ENCODE results near the gene MTHFR. TPM values are rescaled to one million over a fixed set of nuclear protein-coding genes. Genes with fewer than 3 reads are reported as not detected.

The MTHFR gene
- total RNA-seq, 1 donor from 2014 or later = 35.8 TPM

DNA sequence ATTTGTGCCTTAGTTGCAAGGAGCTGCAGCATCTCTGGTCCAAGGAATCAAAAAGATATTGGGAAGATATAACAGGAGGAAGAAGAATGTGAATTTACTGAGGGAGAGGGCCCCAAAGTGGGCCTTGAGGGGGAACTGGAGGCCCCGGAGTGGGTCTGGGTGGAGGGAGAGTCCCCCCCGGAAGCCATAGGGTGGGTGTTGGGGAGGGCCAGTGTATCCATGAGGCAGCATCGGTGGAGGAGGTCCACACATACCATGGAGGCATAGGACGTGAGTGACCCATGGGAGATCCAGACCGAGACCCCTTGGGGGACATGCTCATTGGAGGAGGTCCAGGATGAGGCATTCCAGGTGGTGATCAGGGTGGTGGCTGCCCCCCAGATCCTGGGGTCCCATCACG is 44.5 kb downstream of the MTHFR start:
- DNase-seq (ENCODE audit: low spot score) = no peak

DNA sequence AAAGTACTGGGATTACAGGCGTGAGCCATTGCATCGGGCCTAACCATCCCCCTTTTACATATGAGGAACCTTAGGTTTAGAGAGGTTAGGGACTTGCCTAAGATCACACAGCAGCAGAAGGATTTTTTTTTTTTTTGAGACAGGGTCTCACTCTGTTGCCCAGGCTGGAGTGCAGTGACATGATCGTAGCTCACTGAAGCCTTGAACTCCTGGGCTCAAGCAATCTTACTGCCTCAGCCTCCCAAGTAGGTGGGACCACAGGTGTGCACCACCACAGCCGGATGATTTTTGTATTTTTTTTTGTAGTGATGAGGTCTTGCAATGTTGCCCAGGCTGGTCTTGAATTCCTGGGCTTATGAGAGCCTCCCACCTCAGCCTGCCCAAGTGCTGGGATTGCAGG is 46.0 kb downstream of the MTHFR start:
- no peak for DNase-seq (ENCODE audit: low spot score)

DNA sequence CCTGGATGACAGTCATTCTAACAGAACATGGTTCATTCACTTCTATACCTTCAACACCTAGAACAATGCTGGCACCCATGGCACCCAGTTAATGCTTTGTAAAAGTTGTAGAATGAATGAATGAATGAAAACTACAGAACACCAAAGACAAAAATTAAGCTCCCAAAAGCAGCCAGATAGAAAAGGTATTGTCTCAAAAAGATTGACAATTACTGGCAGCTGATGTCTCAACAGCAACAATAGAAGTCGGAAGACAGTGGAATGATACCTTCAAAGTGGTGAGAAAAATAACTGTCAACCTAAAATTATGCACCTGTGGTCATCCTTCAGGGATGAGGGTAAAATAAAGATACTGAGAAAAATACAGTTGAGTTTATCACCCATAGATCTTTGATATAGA is 48.7 kb downstream of the MTHFR start:
- no peak for DNase-seq (ENCODE audit: low spot score)

DNA sequence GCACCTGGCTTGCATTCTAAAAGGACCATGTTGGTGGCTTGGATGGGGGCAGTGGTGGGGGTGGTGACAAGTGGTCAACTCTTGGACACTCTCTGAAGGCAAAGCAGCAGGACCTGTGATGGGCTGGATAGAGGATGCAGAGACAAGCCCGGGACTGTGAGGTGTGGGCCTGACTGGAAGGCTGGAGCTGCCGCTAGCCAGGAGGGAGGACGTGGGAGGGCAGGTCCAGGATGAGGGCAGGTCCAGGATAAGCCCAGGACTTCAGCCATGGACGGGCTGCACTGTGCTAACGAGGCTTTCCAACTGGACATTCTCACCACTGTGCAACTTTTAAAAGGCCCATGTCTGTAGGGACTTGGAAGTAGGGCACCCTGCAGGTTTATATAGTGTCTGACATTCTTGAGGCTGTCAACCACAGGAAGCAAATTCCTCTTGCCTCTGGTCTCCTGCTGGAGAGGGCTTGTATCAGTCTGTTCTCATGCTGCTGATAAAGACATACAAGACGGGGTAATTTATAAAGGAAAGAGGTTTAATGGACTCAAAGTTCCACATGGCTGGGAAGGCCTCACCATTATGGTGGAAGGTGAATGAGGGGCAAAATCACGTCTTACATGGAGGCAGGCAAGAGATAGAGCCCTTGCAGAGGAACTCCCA is 52.1 kb downstream of the MTHFR start:
- DNase-seq (ENCODE audit: low spot score) = no peak

DNA sequence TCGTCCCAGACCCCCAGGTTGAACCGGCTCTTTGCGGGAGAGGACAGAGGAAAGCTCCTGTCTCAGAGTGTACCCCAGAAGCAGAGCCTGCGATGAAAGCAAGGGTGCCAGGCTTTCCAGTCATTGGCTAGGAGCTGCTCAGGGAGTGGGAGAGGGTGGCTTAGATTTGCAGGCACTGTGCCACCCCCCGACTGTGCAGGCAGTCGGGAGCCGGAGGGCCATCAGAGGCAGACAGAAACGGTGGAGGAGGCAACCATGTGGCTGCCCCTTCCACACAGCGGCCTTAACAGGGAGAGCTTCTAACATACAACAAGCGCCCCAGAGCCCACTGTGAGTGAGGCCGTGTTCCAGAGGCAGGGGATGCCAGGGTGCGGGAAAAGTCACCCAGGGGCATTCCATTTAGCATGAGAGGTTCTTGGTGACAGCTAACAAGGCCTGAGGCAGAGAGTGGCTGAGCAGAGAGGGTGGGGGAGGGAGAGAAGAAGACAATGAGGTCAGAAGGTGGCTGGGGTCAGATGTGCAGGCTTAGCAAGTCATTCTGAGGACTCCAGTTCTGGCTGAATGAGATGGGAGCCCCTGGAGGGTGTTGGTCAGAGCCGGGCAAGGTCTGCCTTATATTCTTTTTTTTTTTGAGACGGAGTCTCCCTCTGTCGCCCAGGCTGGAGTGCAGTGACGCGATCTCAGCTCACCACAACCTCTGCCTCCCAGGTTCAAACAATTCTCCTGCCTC is 53.2 kb downstream of the MTHFR start:
- DNase-seq (ENCODE audit: low spot score) = no peak

DNA sequence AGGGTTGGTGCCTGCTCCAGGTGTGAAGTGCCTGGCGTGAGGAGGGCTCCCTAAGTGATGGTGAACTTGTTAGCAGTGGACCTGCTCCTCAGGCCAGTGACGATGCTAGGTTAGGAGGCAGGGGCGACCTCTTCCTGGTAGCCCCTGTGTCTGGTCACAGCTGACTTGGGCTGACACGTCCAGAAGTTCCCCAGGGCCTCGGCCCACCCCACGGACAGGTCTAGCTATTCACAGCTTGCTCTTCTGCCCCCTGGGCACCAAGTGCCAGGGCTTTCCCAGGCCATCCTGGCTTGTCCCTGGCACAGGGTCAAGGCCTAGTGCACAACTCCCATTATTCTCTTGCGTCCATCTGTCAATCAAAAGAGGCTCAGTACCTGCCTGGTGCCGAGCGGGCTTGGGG is 54.7 kb downstream of the MTHFR start:
- DNase-seq (ENCODE audit: low spot score) = no peak

DNA sequence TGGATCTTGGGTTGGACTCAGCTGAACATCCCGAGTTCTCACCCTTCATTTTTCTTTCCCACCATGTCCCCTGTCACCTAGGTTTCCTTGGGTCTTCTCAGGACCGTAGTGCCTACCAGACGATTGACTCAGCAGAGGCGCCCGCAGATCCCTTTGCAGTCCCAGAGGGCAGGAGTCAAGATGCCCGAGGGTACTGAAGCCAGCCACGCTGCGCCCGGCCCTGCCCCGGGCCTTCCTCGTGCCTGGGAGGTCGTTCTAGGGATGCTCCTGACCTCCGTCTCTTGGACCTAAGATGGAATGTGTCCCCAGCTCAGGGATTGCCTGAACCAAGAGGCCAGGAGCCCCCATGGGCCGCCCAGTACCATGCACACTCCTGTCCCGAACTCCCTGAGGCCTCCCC is 55.8 kb downstream of the MTHFR start:
- no peak for DNase-seq (ENCODE audit: low spot score)

DNA sequence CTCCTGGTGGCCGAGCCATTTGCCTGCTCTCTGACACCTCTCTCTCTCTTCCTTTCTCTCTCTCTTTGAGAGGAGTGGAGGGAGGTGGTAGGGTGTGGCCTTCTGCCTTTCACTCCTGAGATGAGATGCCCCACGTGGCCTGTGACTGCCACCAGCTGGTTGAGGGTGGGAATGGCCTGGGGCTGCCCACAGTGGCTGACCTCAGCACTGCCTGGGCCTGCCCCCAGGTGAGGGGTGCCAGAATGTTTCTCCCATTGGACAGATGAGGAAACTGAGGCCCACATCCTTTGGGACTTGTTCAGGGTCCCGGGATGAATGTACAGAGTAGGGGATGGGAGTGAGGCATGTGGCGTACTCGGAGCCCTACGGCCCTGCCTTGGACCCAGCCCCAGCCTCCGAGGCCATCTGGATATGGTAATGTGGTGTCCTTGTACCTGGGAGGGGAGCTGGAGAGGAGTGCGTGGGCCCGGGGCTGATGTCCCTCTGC is 56.5 kb downstream of the MTHFR start:
- DNase-seq (ENCODE audit: low spot score) = no peak

DNA sequence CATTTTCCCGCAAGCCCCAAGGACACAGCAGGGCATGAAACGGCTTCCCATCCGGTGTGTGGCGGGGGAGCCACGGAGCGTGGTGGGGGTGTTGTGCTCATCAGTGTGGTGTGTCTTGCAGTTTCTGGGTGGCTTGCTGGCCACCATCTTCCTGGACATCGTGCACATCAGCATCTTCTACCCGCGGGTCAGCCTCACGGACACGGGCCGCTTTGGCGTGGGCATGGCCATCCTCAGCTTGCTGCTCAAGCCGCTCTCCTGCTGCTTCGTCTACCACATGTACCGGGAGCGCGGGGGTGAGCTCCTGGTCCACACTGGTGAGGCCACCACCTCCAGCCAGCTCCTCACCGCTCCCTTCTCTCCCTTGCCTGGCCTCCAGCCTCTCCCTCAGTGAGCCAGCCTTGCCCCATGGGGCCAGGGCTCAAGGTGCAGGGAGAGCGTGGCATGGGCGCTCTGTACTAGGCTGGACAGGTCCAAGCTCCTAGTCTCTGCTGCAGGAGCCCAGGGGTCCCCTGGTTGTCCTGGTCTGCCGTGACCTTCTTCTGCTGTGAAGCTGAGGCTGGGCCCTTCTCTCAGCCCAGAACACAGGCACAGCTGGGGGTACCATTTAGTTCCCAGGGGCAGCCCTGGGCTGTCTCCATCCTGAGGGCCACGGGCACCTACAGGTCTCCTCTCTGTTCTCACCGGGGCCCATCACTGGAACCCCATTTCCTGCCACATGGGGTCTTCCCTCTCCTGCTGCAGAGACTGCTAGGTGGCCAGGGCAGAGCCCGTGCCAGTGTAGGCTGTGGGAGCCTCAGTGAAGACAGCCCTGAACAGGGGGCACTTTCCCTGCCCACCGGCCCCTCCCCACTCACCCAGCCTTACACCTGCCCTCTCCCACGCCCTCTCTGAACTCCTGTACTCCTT is 57.2 kb downstream of the MTHFR start:
- no peak for DNase-seq (ENCODE audit: low spot score)

DNA sequence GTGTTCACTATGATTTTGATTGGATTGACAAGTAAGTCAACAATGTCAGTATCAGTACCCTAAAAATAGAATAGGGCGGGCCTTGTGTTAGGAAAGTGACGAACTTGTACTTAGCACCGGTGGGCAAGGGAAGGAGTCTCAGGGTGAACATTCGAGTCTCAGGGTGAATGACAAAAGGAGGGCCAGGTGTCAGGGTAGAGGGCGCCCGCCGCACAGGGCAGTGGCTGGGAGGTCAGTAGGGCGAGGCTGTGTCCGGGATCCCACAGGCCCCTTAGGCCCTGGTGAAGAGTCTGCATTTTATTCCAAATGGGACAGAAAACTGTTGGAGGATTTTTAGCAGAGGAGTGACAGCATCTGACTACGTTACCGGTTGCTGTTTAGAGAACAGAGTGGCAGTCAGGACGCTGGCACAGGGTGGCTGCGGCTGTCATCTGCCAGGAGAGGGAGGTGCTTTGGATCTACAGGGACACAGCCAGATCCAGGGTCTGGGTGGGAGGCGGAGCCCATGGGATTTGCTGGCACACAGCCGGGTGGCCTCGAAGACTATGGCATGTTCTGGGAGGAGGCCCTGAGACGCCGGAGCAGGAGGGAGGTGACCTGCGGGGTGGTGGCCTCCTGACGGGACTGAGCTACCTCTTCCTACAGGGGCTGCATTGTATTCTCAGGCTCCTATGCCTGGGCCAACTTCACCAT is 58.8 kb downstream of the MTHFR start:
- DNase-seq (ENCODE audit: low spot score) = no peak

DNA sequence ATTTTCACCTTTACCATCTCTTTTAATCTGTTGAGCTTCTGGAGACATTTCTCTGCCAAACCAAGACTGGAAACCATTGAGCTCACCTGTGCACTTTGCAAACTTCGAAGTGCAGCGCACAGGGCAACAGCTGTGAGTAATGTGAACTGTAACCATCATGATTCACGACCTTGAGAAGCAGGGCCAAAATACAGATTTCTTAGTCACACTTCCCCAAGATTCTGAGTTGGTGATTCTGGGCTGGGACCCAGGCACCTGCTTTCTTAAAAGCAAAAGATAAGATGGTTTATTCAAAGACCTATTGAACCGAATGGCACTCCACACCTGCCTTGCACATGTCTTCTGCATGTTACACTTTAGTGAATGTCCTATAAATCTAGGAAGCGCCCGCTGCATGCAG is 59.7 kb downstream of the MTHFR start:
- DNase-seq (ENCODE audit: low spot score) = no peak

DNA sequence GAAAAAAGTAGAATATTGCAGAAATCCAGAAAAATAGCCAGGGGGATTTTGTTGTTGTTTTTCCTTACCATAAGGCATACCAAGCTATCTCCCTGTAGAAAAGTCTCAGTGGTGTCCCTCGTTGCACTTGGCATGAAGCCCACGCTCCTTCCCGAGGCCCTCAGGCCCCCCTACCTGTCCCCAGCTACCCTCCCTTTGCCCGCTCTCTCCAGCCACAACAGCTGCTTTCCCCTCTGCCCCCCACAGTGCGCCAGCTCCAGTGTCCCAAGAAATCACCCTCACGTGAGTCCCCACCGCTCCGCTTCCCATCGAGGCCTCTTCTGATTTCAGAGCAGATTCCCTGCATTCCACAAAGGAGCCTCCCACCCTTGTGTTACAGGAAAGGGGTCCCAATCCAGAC is 61.5 kb downstream of the MTHFR start:
- DNase-seq (ENCODE audit: low spot score) = no peak

DNA sequence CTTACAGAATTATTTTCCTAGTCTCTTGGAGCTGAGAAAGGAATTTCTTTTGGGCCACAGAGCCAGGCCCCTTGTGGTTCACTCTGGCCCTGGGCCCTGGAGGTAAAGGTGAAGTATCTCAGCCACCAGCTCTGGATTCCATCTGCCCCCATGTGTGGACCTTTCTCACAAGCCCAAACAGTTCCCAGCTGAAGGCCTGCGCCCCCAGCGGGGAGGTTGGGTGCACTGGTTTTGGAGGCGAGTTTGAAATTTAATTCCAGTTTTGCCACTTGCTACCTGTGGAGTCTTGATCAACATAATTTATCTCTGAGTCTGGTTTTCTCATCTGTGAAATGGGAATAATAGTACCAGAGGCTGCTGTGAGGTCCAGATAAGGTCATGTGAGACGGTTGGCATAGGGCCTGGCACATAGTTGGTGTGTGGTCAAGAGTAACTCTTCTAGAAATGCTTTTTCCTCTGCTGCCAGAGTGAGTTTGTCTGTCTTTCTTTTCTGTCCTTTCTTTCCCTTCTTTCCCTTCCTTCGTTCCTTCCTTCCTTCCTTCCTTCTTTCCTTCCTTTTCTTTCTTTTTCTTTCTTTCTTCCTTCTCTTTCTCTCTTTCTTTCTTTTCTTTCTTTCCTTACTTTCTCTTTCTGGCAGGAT is 63.7 kb downstream of the MTHFR start:
- no peak for DNase-seq (ENCODE audit: low spot score)

DNA sequence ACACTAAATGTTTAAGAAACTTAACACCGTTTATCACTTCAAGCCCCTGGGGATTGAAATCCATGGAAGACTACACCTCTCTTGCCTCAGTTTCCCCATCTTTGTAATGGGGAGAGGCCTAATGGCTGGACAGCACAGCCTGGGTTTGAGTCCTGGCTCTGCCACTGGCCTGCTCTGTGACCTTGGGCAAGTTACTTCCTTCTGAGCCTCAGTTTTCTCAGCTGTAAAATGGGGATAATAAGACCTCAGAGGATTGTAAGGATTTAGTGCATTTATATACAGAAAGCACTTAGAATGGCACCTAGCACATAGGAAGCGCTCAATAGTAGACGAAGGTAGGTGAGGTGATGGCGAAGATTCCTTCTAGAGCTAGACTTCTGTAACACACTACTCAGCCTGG is 64.3 kb downstream of the MTHFR start:
- DNase-seq (ENCODE audit: low spot score) = no peak

DNA sequence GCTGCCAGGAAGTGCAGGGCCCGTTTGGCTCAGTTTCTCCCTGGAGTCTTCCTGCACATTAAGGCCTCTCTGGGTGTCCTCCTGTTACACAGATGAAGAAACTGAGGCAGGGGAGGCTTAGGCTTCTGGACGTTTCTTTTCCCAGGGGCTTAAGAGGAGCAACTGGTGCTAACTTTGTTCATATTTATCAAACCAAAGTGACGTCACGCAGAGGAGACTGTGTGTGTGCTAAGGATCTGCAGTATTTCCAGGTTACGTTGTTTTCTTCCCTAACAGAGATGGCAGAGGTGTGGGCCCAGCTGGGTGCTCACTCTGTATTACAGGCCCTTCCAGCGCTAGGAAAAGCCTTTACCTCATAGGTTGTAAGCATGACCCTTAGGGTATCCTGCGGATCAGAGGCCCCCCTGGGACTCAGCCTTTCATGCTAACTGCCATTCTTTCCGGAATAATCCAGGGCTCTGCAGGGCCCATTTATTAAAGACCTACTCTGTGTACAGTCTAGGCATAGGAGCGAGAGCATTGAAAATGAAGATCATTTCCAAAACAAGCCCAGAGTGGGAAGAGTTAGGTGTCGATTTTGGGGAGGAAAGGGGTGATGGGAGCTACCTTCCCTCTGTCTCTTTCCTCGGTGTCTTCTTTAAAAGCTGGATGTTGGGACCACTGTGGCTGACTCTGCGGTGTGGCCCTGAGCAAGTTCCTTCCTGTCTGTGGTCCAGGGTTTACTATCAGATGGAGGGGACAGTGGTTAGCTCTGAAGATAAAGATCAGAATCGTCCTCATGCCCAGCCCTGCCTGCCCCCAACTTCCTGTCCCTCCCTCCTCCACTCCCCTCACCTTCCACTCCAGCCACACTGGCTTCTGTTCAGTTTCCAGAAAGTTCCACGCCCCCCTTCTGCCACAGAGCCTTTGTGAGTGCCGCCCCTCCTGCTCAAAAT is 65.2 kb downstream of the MTHFR start:
- DNase-seq (ENCODE audit: low spot score) = no peak

DNA sequence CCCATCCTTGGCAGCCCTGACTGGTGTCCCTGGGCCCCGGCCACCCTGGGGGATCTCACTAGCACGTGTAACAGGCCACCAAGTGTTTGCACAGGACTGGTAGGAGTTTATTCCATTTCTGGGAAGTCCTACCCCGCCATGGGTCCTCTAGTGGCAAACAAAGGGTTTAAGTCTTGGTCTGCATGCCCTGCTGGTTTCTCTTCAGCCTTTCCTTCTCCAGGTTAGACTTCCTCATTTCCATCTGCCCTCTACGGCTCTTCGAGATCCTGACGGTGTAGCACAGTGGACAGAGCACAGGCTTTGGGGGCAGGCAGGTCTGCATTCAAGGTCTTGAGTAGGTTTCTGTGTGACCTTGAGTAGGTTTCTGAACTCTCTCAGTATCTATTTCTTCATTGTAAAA is 67.0 kb downstream of the MTHFR start:
- no peak for DNase-seq (ENCODE audit: low spot score)

DNA sequence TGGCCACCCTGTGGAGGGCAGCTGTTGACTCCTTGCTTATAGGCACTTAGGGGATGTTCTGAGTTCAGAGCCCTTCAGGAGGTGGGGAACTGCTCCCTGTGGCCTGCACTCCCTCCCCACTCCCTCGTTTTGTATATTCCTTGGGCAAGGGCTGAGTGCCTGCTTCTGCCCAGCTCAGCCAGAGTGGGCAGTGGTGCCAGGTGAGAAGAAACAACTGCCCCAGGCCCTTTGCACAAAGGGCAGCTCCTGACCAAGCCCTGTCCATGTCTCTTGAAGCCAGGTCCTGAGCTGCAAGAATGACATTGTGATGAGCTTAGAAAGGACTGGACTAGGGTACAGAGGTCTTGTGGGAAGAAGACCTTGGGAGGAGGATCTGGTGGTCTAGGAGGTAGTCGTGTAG is 67.7 kb downstream of the MTHFR start:
- no peak for DNase-seq (ENCODE audit: low spot score)

DNA sequence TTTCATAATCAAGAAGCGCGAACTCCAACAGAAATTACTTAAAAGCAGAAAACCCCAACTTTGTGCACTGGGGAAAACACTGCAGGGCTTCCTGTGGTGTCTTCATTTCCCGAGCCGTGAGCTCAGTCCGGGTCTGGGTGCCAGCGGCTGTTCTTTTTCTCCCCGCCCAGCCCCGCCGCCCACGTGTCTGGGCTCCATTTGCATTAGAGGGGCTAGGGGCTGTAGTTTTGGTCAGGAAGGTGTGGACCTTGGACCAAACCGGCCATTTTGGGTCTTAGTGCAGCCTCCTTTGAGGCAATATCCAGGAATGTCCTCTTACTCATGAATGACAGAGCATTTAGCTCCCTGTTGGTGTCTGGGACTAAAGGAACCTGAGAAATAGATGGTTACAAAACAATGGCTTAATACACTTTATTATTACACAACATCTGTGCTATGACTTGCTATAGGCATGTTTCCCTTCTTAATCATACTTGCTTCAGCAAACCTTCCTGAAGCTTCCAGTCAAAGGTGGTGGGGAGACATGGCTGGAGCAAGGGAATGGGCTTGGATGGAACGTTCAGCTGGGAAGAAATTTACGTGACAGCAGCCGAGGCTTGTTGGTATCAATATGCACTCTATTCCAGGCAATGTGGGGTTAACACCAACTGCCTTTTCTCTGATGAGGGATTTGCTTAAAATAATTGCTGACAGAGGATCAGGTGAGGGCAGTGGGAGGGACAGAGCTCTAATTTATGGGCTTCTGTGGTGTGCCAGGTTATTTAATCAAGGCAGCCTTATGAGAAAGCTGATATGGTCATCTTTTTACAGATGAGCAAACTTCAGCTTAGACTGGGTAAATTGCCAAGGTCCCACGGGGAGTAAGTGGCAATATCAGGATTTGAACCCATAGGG is 68.8 kb downstream of the MTHFR start:
- DNase-seq (ENCODE audit: low spot score) = no peak

Measured in mesenteric fat pad (tissue), 1 donor.